GM18508 (cell line): ENCODE results near the gene RTN4R.
"Not testable (repeated sequence)": the region's sequence is repeated elsewhere in the genome, so short reads cannot be mapped to it uniquely, and the experiment has no call there.

Source experiments
- ATAC-seq: cut with Tn5 transposase; IDR thresholded peaks from one replicate; pipeline ENCODE4 v1.9.1; 2021; ENCODE audit warnings: moderate number of reproducible peaks; ENCODE audit not compliant: insufficient read depth, unreplicated experiment

RTN4R gene

GRCh38 chr22:20268279-20269012, at the start of gene RTN4R:
TSS of gene RTN4R (minus strand) at chr22:20268318. CDS start at chr22:20268092, 226 bp downstream.
- ATAC-seq = no peak

GRCh38 chr22:20317402-20318042, 49.4 kb upstream of the RTN4R start:
- not testable (repeated sequence) for ATAC-seq

- ATAC-seq = no peak
Observed at GRCh38 chr22:20316844-20317401, 48.8 kb upstream of the RTN4R start.

GRCh38 chr22:20316217-20316843, 48.2 kb upstream of the RTN4R start:
- ATAC-seq = no peak

GRCh38 chr22:20315337-20316216, 47.5 kb upstream of the RTN4R start:
- no peak for ATAC-seq

- not testable (repeated sequence) for ATAC-seq
Observed at GRCh38 chr22:20314741-20315336, 46.7 kb upstream of the RTN4R start.

- not testable (repeated sequence) for ATAC-seq
Observed at GRCh38 chr22:20314206-20314605, 46.1 kb upstream of the RTN4R start.

- ATAC-seq = not testable (repeated sequence)
Observed at GRCh38 chr22:20313306-20314077, 45.4 kb upstream of the RTN4R start.

- no peak for ATAC-seq
Observed at GRCh38 chr22:20312396-20313191, 44.5 kb upstream of the RTN4R start.

- ATAC-seq = not testable (repeated sequence)
Observed at GRCh38 chr22:20311249-20312062, 43.3 kb upstream of the RTN4R start.

GRCh38 chr22:20310773-20311172, 42.7 kb upstream of the RTN4R start:
- not testable (repeated sequence) for ATAC-seq

GRCh38 chr22:20310180-20310579, 42.1 kb upstream of the RTN4R start:
- ATAC-seq = not testable (repeated sequence)

GRCh38 chr22:20308806-20309650, 40.9 kb upstream of the RTN4R start:
- ATAC-seq = not testable (repeated sequence)

- not testable (repeated sequence) for ATAC-seq
Observed at GRCh38 chr22:20307448-20308447, 39.6 kb upstream of the RTN4R start.
